ENCODE results near the gene SCRN2.

GRCh38 chr17:47882695-47883588 lies 41.9 kb upstream of the SCRN2 start:
- TF ChIP-seq ZNF12 (CRISPR knock-in tag; IDR thresholded peaks at IDR 0.05) (no peak), JDP2 (CRISPR knock-in tag; IDR thresholded peaks at IDR 0.05; ENCODE audit: borderline replicate concordance) (no peak)

All from HepG2 (cell line).